H1 (cell line): ENCODE results near the gene MACROD1. TPM values are rescaled to one million over a fixed set of nuclear protein-coding genes. Genes with fewer than 3 reads are reported as not detected.

ENCODE experiments used
- CTCF ChIA-PET: fragments of 300-600 bp; sonication (Branson Sonifier 250); formaldehyde crosslinking; loops from one replicate; lab custom pipeline; 2021; ENCODE audit not compliant: partially characterized antibody; lab: Charles Lee
- POLR2A ChIA-PET: fragments of 300-600 bp; sonication (Branson Sonifier 250); formaldehyde crosslinking; loops from one replicate; lab custom pipeline; 2021; ENCODE audit warnings: inconsistent platforms; ENCODE audit not compliant: partially characterized antibody; lab: Charles Lee
- DNase-seq, 2 experiments: peaks; one replicate each; pipeline versions ENCODE4 v3.0.0 to v3.0.0-alpha.2; 2010 to 2022; ENCODE audit warnings: low spot score in 2 of 2, low read depth in 1 of 2, mixed read lengths in 1 of 2
- FAIRE-seq: peaks from 2 replicates; lab custom pipeline; 2011; peaks lifted over from hg19 to GRCh38; lab: Jason Lieb, UNC
- H2AFZ ChIP-seq: 2 replicates; pipeline ENCODE4 v1.8.1; 2012; ENCODE audit warnings: low read length, inconsistent platforms
- H2AK5ac ChIP-seq: 2 replicates; pipeline ENCODE4 v1.6.1; 2013; ENCODE audit warnings: low read depth, low read length
- H2BK120ac ChIP-seq: replicated peaks from 2 replicates; pipeline ENCODE3; 2013; ENCODE audit warnings: low read depth, low read length, inconsistent platforms
- H2BK12ac ChIP-seq: 2 replicates; pipeline ENCODE4 v1.6.1; 2013; ENCODE audit warnings: low read depth, low read length
- H2BK15ac ChIP-seq: 2 replicates; pipeline ENCODE4 v1.6.1; 2013; ENCODE audit warnings: low read length
- H2BK20ac ChIP-seq: 2 replicates; pipeline ENCODE4 v1.6.1; 2013; ENCODE audit warnings: low read length
- H2BK5ac ChIP-seq: 2 replicates; pipeline ENCODE4 v1.6.1; 2013; ENCODE audit warnings: low read depth, low read length
- H3K14ac ChIP-seq: 2 replicates; pipeline ENCODE4 v1.6.1; 2013; ENCODE audit warnings: inconsistent platforms; ENCODE audit not compliant: insufficient read length
- H3K18ac ChIP-seq: 2 replicates; pipeline ENCODE4 v1.6.1; 2013; ENCODE audit warnings: low read length; ENCODE audit errors: extremely low read depth
- H3K23ac ChIP-seq: 2 replicates; pipeline ENCODE4 v1.6.1; 2013; ENCODE audit warnings: inconsistent platforms; ENCODE audit not compliant: insufficient read length
- H3K23me2 ChIP-seq: 2 replicates; pipeline ENCODE4 v1.6.1; 2013; ENCODE audit warnings: low read depth, low read length
- H3K27ac ChIP-seq: 2 replicates; pipeline ENCODE4 v1.6.1; 2011; ENCODE audit warnings: low read depth, low read length, inconsistent platforms
- H3K27me3 ChIP-seq, 4 experiments: replicated peaks in 1 of 4; 1 replicate in 1 of 4; 2 replicates in 3 of 4; pipeline versions ENCODE4 v1.6.1 to v1.8.1; 2011 to 2013; ENCODE audit warnings: low read length in 3 of 4, mild to moderate bottlenecking in 3 of 4, inconsistent platforms in 2 of 4, mixed read lengths in 2 of 4, moderate library complexity in 1 of 4; ENCODE audit not compliant: control insufficient read depth in 3 of 4, insufficient read depth in 3 of 4; ENCODE audit errors: extremely low read depth in 1 of 4
- H3K36me3 ChIP-seq, 4 experiments: 2 replicates each; pipeline versions ENCODE4 v1.6.1 to v1.8.1; 2011 to 2013; ENCODE audit warnings: mild to moderate bottlenecking in 4 of 4, low read length in 3 of 4, moderate library complexity in 2 of 4, control low read depth in 1 of 4, inconsistent platforms in 1 of 4; ENCODE audit not compliant: insufficient read depth in 4 of 4, control insufficient read depth in 2 of 4
- H3K4ac ChIP-seq: replicated peaks from 2 replicates; pipeline ENCODE3; 2013; ENCODE audit warnings: low read length, low read depth, mixed read lengths, inconsistent platforms; ENCODE audit not compliant: insufficient read length
- H3K4me1 ChIP-seq, 4 experiments: replicated peaks in 1 of 4; 1 replicate in 1 of 4; 2 replicates in 3 of 4; pipeline versions ENCODE4 v1.6.1 to v1.8.1; 2011 to 2013; ENCODE audit warnings: low read length in 3 of 4, inconsistent platforms in 2 of 4, mixed read lengths in 1 of 4; ENCODE audit not compliant: insufficient read depth in 4 of 4, control insufficient read depth in 3 of 4
- H3K4me2 ChIP-seq, 2 experiments: 2 replicates each; pipeline versions ENCODE4 v1.6.1 to v1.8.1; 2011 to 2013; ENCODE audit warnings: low read depth in 2 of 2, low read length in 2 of 2, control low read depth in 1 of 2, inconsistent platforms in 1 of 2, mild to moderate bottlenecking in 1 of 2; ENCODE audit not compliant: insufficient read depth in 1 of 2
- H3K4me3 ChIP-seq, 4 experiments: fragments of 200-600, 300-600 bp in 1 of 4; sonication (generic), shearing (Covaris generic), sonication (Bioruptor Twin) in 1 of 4; 2 replicates each; pipeline versions ENCODE4 v1.5.1 to v1.8.1; 2011 to 2016; ENCODE audit warnings: low read length in 4 of 4, low read depth in 3 of 4, control low read depth in 2 of 4, inconsistent platforms in 2 of 4, mild to moderate bottlenecking in 2 of 4, mixed read lengths in 1 of 4, moderate library complexity in 1 of 4; ENCODE audit not compliant: insufficient read depth in 2 of 4; ENCODE audit errors: extremely low read depth in 1 of 4
- H3K56ac ChIP-seq: replicated peaks from 2 replicates; pipeline ENCODE3; 2013; ENCODE audit warnings: low read depth, mild to moderate bottlenecking, mixed read lengths, low read length, inconsistent platforms; ENCODE audit not compliant: insufficient read length
- H3K79me1 ChIP-seq: 2 replicates; pipeline ENCODE4 v1.6.1; 2013; ENCODE audit warnings: low read depth, low read length, control low read depth
- H3K79me2 ChIP-seq, 2 experiments: 2 replicates each; pipeline versions ENCODE4 v1.6.1 to v1.8.1; 2012 to 2013; ENCODE audit warnings: low read length in 2 of 2, mild to moderate bottlenecking in 2 of 2, inconsistent platforms in 1 of 2; ENCODE audit not compliant: insufficient read depth in 2 of 2, control insufficient read depth in 1 of 2
- H3K9ac ChIP-seq, 4 experiments: replicated peaks in 1 of 4; 1 replicate in 1 of 4; 2 replicates in 3 of 4; pipeline versions ENCODE4 v1.6.1 to v1.8.1; 2011 to 2013; ENCODE audit warnings: low read depth in 3 of 4, low read length in 3 of 4, control low read depth in 2 of 4, mild to moderate bottlenecking in 2 of 4, moderate library complexity in 2 of 4, inconsistent platforms in 1 of 4; ENCODE audit errors: extremely low read depth in 1 of 4
- H3K9me3 ChIP-seq, 2 experiments: 2 replicates each; pipeline versions ENCODE4 v1.6.1 to v1.8.1; 2012 to 2013; ENCODE audit warnings: mild to moderate bottlenecking in 2 of 2, moderate library complexity in 2 of 2, control low read depth in 1 of 2, inconsistent platforms in 1 of 2, low read depth in 1 of 2, low read length in 1 of 2, mixed read lengths in 1 of 2; ENCODE audit not compliant: insufficient read depth in 2 of 2
- H4K20me1 ChIP-seq, 2 experiments: replicated peaks in 1 of 2; 2 replicates each; pipeline versions ENCODE3 to v1.8.1; 2011 to 2013; ENCODE audit warnings: inconsistent platforms in 2 of 2, low read length in 2 of 2, mild to moderate bottlenecking in 1 of 2; ENCODE audit not compliant: insufficient read depth in 2 of 2, control insufficient read depth in 1 of 2
- H4K5ac ChIP-seq: 2 replicates; pipeline ENCODE4 v1.6.1; 2013; ENCODE audit warnings: low read length, low read depth, mixed read lengths, inconsistent platforms; ENCODE audit not compliant: insufficient read length
- H4K8ac ChIP-seq: 2 replicates; pipeline ENCODE4 v1.8.0; 2013; ENCODE audit warnings: mild to moderate bottlenecking, moderate library complexity, low read length, inconsistent platforms; ENCODE audit not compliant: insufficient read depth; ENCODE audit errors: extremely low read depth
- H4K91ac ChIP-seq: replicated peaks from 2 replicates; pipeline ENCODE3; 2013; ENCODE audit warnings: low read length, mixed read lengths, inconsistent platforms; ENCODE audit not compliant: insufficient read length
- CBX5 ChIP-seq: fragments of 300-800, 300-1000 bp; sonication (generic); IDR thresholded peaks from 2 replicates; pipeline ENCODE4 v1.7.1; 2016; ENCODE audit warnings: antibody characterized with exemption, low read length, low read depth
- EZH2 ChIP-seq: fragments of 200-600 bp; sonication (generic); IDR thresholded peaks from 2 replicates; pipeline ENCODE4 v1.7.1; 2012; ENCODE audit warnings: low read depth, mild to moderate bottlenecking, moderate library complexity, low read length, inconsistent platforms; ENCODE audit not compliant: severe bottlenecking
- FOSL1 ChIP-seq: IDR thresholded peaks from 2 replicates; pipeline ENCODE4 v1.6.1; 2011; ENCODE audit warnings: mild to moderate bottlenecking, low read depth, low read length, moderate library complexity; ENCODE audit not compliant: insufficient read depth
- GTF2F1 ChIP-seq: IDR thresholded peaks from 2 replicates; pipeline ENCODE4 v1.6.1; 2012; ENCODE audit warnings: low read depth, low read length, improper control_type of control experiment, borderline replicate concordance
- JUND ChIP-seq: IDR thresholded peaks from 2 replicates; pipeline ENCODE4 v1.6.1; 2011; ENCODE audit warnings: mild to moderate bottlenecking, improper control_type of control experiment, low read length
- RXRA ChIP-seq: IDR thresholded peaks from 2 replicates; pipeline ENCODE4 v1.6.1; 2011; ENCODE audit warnings: low read depth, mild to moderate bottlenecking, low read length, moderate library complexity; ENCODE audit not compliant: insufficient read depth
- SP2 ChIP-seq: IDR thresholded peaks from 2 replicates; pipeline ENCODE4 v1.6.1; 2012; ENCODE audit warnings: mild to moderate bottlenecking, low read length, inconsistent platforms
- SRF ChIP-seq: IDR thresholded peaks from 2 replicates; pipeline ENCODE4 v1.6.1; 2011; ENCODE audit warnings: mild to moderate bottlenecking, low read depth, low read length, moderate library complexity
- TAF7 ChIP-seq: optimal IDR thresholded peaks from 2 replicates; pipeline ENCODE3; 2011; ENCODE audit warnings: low read depth, mild to moderate bottlenecking, inconsistent platforms, low read length, moderate library complexity, borderline replicate concordance
- TBP ChIP-seq: IDR thresholded peaks from 2 replicates; pipeline ENCODE4 v1.6.1; 2011; ENCODE audit warnings: low read depth, low read length, improper control_type of control experiment
- TEAD4 ChIP-seq: IDR thresholded peaks from 2 replicates; pipeline ENCODE4 v1.6.1; 2012; ENCODE audit warnings: low read depth, low read length, inconsistent platforms, mixed read lengths
- WGBS, 2 experiments: shearing (Covaris generic) in 1 of 2; methylation state at CpG; one replicate each; pipeline versions ENCODE4 v1.1.6 to v1.1.7; 2013 to 2015; ENCODE audit warnings: low lambda C conversion rate in 2 of 2, mixed read lengths in 2 of 2, inconsistent platforms in 1 of 2, low coverage in 1 of 2, missing lambda C conversion rate in 1 of 2; ENCODE audit not compliant: insufficient replicate concordance in 2 of 2, insufficient coverage in 1 of 2, insufficient read length in 1 of 2; ENCODE audit errors: extremely low coverage in 1 of 2, missing lambda C conversion rate in 1 of 2; 5-methylcytosine and 5-hydroxymethylcytosine counted together
- polyA plus RNA-seq, 7 experiments: library from polyadenylated mRNA; depleted of rRNA in 3 of 7; stranded (reverse) in 5 of 7; unstranded in 2 of 7; fragments of >200 nt in 5 of 7; fragments of 200-250 nt in 2 of 7; gene quantifications; 1 replicate in 5 of 7; 2 replicates in 1 of 7; 4 replicates in 1 of 7; pipeline versions ENCODE4 v1.2.1 to v1.2.3, GENCODE V29; 2011 to 2013; ENCODE audit warnings: missing spikeins in 2 of 7, mixed read lengths in 2 of 7
- total RNA-seq: library from RNA; stranded (reverse); fragmentation: NEBNext Ultra II Directional; extraction: Animal tissue kit (Norgen Biotek cat#: 25700); gene quantifications from 2 replicates; pipeline ENCODE4 v1.2.1, GENCODE V29; 2021

Gene MACROD1
- total and polyA plus RNA-seq, 2 of the 8 experiments (the other 6 are each of a cell fraction or from before 2014, with no cell fraction given): 19.5 to 34.1 TPM

DNA sequence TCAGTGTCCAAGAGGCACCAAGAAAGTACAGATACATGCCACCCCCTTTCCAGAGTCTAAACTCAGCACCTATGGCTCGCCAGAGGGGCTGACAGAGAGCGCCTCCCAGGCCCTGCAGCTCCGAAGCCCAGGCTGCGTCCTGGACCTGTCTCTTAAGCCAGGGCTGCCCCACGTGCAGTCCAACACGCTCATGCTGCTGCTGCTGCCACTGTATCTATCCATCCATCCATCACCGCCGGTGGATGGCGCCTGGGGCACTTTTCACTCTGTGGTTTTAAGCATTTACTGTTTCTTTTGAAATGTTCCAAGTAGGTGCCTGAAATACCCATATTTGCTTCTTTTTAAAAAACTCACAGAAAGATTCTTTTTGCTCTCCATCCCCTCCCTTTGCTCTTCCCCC lies 41.8 kb downstream of the MACROD1 start:
- WGBS, 2 experiments: 85% methylated on average over 9 of the region's 9 CpGs; no CpG with 5 or more reads in 1 of the 2 experiments
- no peak for FAIRE-seq
- Histone ChIP-seq H3K23ac (no peak overlapping the region), H2BK120ac (no peak overlapping the region)
- TF ChIP-seq TBP (no peak), CBX5 (no peak), FOSL1 (no peak), RXRA (no peak), EZH2 (no peak), GTF2F1 (no peak), SRF (no peak), JUND (no peak), TEAD4 (no peak), TAF7 (no peak), SP2 (no peak)
- TF ChIP-seq, all 59 proteins: peak for 0
- DNase-seq: no peak
- Histone ChIP-seq H3K4me3 (no peak overlapping the region), H3K23me2 (no peaks in the 10 kb centered on the region), H2AFZ (no peak overlapping the region), H2BK15ac (no peak overlapping the region), H3K4me2 (no peak overlapping the region), H4K8ac (peak overlapping the region; percentile 31; the same call in 1 of the 2 replicates), H3K4me1 (peaks cover 0 to 35% (median 26%) of the 10 kb centered on the region in 4 experiments; a peak in 6 of 7 replicates), H2AK5ac (no peak overlapping the region), H4K20me1 (no peaks in the 10 kb centered on the region), H4K91ac (no peak overlapping the region), H2BK5ac (no peak overlapping the region), H4K5ac (no peak overlapping the region), H3K79me1 (no peaks in the 10 kb centered on the region), H3K36me3 (no peaks in the 10 kb centered on the region), H3K14ac (no peak overlapping the region), H2BK20ac (no peak overlapping the region), H3K79me2 (no peaks in the 10 kb centered on the region), H3K56ac (no peak overlapping the region), H3K27me3 (peaks cover 0 to 9% (median 1%) of the 10 kb centered on the region in 4 experiments; a peak in 4 of 7 replicates), H2BK12ac (no peak overlapping the region), H3K9ac (no peak overlapping the region), H3K9me3 (no peaks in the 10 kb centered on the region), H3K4ac (no peak overlapping the region), H3K27ac (no peak overlapping the region), H3K18ac (no peak overlapping the region)
- ChIA-PET POLR2A (no interaction called here), CTCF (interaction anchor here (0.9 kb wide), 1 partner anchor 30 kb away, joined by 3 read pairs; no protein-coding TSS in a partner anchor)
